Activated CD4-positive, alpha-beta T cell treated with anti-CD3 and anti-CD28 coated beads for 4 hours (primary cell): ENCODE results near the gene CAMKK2.
"Not testable (repeated sequence)": the region's sequence is repeated elsewhere in the genome, so short reads cannot be mapped to it uniquely, and the experiment has no call there.

ENCODE experiments used
- DNase-seq, 2 donors: peaks; one replicate each; pipeline ENCODE4 v3.0.0-alpha.2; 2020

Gene CAMKK2

DNA sequence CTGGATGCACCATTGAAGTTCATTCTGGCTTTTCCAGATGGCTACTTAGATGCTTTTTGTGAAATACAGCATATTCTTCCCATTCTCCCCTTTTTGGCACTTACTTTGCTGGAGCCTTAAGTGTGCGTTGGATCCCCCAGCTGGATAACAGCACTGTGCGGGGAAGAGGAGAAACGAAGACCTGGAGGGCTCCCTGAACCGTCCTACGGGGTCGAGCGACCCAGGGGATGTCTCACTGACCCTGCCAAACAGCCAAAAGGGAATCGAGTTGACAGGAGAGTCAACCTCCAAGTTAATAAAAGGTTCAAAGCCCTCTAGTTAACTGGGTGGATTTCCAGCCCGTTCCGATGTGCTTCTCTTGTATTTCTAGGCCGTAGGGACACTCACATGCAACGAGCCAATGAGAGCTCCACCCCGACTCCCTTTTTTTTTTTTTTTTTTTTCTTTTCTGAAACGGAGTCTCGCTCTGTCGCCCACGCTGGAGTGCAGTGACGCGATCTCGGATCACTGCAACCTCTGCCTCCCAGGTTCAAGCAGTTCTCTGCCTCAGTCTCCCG is 1.0 kb upstream of the CAMKK2 start:
- peak; percentile 54 to 61 for DNase-seq

DNA sequence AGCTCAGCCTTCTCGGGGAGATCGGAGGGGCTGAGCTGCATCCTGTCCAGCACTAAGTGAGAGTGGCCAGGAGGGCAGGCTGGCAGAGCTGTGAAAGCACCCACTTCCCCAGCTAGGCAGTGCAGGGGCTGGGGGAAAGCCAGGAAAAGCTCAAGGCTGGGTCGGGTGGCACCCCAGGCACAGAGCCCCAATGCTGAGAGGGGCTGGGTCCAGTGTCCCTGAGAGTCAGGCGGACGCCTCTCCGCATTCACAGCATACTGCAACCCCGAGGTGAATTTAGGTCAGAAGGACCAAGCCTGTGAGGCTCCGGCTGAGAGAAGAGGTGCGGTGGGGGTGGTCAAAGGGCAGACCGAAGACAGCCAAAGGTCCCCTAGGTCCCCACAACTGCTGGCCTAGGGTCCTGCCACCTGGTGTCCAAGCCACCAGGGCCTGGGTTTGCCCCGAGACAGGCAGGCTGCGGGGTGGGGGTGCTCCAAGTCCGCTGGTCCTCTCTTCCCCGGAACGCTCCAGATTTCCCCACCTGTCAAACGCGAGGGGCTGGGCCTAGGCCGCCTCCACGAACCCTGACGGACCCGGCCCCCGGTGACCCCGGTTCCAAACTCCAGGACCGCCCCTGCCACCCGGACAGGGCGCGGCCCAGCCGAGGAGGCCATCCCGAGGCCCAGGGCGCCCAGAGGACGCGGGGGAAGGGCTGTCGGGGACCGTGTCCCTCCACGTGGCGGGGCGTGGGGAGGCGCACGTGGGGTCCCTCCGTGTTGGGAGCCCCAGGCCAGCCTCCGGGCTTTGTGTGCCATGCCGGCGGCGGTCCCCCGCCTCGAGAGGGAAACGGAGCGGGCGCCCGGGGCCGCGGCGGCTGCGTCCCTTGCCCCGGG is 527 bp downstream of the CAMKK2 start:
- DNase-seq: peak; percentile 14 to 62

DNA sequence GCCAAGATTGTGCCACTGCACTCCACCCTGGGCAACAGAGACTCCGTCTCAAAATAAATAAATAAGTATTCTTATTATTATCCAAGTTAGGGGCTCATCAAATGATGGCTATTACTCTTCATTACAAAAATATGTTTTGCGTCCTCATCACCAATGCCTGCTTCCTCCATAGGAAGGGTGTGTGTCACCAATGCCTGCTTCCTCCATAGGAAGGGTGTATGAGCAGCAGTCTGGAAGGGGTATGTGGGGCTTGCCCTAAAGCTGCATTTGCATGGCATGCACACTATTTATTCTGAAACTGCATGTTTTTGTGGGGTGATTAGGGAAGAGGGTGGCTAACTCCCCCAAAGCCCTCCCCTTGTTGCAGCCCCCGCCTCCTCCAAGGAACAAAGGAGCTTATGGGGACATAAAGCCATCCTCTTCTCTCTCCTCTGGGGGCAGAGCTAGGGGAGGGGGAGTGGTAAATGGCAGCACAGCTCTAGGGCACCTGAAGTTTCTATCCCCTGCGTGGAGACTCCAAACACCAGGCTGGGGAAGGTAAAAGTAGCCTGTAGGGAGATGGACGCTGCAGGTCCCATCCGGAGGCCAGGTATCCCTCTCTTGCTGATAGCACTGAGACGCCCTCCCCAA is 1.3 kb downstream of the CAMKK2 start:
- DNase-seq: peak in 1 of 2 donors; percentile 9

DNA sequence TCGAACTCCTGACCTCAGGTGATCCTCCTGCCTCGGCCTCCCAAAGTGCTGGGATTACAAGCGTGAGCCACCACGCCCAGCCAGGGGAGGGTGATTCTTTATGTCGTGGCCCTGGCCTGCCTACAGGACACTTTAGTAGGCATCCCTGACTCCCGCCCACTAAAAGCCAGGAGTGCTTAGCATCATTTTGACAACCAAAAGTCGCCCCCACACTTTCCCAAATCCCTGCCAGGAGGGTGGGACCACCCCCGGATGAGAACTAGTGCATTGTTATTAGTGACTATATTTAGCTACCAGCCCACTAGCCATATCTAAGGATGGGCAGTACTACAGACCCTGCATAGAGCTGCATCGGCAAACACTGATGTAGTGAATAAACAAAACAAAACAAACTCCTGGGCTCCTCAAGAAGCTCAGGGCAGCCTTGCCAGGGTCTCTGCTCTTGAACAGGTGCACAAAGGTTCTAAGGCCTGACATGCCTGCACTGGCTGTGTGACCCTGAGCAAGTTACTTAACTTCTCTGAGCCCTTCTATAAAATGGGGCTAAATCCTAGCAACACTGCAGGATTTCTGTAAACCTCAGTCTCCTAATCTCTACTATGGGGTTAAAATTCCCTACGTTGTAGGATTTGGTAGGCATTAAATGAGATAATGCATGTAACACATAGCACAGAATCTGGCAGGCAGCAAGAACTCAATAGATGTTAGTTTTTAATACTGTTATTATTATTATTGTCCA is 2.2 kb downstream of the CAMKK2 start:
- DNase-seq: no peak

DNA sequence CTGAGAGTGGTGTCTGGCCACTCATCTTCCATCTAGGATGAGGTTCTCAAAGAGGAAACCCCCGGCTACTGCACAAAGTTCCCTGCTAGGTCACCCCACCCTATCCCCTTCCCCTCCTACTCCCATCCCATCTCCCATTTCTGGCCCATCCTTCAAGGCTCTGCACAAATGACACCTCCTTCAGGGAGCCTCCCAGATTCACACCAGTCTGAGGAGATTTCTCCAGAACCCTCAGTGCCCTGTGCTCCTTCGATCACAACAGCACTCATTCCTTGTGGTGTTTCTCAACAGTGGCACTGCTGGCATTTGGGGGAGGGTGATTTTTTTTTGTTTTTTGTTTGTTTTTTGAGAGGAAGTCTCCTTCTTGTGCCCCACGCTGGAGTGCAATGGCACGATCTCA is 2.9 kb downstream of the CAMKK2 start:
- no peak for DNase-seq

DNA sequence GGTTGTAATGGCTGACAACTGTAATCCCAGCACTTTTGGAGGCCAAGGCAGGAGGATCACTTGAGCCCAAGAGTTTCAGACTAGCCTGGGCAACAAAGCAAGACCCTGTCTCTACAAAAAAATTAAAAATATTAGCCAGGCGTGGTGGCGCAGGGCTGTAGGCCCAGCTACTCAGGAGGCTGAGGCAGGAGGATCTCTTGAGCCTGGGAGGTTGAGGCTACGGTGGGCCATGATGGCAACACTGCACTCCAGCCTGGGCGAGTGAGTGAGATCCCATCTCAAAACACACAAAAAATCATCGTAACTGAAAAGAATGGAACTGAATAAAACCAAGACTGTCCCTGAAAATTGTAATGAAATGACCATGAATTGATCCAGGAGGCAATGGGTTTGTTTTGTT is 6.1 kb downstream of the CAMKK2 start:
- DNase-seq: no peak

DNA sequence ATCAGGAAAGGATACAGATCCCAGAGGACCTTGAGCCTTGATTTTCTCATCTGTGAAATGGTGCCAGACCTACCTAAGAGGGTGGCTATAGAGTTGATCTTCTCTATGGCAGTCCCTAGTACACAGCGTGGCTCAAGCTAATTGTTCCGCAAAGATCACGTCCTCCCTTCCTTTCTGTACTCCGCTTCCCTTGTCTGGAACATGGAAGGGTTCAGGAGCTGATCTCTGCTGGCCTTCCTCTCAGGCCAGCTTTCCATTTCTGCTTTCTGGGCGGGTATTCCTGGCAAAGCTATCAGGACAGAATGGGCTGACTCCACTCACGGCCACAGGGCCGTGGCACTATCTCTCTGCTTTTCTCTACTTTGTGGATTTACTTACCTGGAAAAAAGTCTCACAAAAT is 6.5 kb downstream of the CAMKK2 start:
- DNase-seq: no peak

DNA sequence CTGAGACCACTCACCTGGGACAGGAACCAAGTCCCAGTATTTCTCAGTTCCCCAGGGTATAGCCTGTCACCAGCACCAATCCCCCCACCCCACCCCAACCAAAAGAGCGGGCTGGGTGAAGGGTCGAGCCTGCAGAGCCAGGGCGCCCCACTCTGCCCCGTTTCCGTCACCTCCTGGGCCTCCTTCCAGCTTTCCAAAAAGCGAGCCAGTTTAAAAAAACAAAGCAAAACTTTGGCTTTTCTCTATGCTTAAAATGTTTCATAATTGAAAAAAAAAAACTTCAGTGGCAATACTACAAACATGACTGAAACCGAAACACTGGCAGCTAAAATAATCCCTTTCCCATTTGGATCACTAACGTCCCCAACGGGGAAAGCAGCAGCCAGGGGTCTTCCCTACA is 7.5 kb downstream of the CAMKK2 start:
- DNase-seq: no peak

DNA sequence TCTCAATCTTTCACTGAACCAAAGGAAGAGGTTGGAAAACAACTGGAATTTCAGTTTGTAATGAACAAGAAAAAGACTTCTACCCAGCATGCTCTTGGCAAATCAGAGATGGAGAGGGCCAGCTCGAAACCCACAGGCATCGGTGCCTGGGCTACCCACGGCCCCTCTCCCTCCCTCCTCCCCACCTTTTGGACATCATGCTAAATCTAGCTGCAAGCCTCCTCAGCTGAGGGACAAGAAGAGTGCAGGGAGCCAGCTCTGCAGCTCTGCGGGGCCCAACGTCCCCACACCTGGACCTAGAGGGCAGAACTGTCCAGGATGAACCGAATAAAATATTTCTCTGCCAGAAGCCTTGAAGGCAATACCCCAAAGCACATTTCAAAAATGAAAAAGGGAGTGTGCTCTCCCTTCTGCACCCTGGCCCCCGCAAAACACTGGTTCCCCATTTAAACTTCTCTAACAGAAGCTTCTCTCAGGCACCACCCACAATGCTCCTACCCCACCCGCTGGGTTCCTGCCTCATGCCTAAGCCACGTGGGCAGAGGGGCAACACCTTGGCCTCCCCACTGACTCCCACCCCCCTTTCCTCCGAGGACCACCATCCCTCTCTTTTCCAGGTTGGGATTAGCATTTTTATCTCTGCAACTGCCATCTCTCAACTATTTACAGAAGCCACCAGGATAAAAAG is 8.2 kb downstream of the CAMKK2 start:
- no peak for DNase-seq

DNA sequence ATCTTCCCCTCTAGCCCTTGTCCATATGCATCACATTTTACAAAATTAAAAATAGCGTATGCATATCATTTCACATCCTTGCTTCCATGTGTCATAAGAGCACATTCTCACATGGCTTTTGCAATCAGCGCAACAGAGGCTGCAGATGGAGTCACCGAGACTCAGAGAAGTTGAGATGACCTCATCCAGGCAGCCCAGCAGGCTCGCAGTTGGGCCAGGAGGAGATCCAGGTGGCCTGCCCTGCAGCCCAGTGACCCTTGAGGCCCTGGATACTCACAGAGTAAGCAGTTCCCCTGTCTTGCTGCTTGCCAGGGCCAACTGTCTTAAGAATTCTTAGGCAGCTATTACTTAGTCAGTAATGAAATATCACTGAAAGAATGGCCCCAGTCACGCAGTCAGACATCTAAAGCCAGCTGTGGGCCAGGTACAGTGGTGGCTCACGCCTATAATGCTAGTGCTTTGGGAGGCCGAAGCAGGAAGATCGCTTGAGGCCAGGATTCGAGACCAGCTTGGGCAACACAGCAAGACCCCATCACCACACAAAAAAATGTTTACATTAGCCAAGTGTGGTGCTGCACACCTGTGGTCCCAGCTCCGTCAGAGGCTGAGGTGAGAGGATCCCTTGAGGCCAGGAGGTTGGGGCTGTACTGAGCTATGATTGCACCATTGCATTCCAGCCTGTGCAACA is 9.1 kb downstream of the CAMKK2 start:
- no peak for DNase-seq

DNA sequence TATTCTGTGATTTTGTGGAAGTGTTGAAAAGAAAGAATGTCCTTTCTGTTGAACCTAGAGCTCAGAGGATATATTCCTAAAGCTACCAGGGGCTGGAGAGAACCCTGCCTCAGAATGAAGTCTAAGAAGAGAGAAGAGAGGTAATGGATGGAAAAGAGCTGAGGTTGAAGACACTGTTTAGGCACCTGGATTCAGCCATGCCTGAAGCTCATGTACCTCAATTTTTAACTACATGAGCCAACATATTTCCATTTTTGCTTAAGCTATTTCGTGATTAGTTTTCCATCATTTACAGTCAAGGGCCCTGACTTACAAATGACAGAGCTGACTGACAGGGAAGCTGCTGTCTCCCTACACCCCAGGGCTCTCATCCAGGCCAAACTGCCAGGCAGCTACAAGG is 10.7 kb downstream of the CAMKK2 start:
- DNase-seq: no peak

DNA sequence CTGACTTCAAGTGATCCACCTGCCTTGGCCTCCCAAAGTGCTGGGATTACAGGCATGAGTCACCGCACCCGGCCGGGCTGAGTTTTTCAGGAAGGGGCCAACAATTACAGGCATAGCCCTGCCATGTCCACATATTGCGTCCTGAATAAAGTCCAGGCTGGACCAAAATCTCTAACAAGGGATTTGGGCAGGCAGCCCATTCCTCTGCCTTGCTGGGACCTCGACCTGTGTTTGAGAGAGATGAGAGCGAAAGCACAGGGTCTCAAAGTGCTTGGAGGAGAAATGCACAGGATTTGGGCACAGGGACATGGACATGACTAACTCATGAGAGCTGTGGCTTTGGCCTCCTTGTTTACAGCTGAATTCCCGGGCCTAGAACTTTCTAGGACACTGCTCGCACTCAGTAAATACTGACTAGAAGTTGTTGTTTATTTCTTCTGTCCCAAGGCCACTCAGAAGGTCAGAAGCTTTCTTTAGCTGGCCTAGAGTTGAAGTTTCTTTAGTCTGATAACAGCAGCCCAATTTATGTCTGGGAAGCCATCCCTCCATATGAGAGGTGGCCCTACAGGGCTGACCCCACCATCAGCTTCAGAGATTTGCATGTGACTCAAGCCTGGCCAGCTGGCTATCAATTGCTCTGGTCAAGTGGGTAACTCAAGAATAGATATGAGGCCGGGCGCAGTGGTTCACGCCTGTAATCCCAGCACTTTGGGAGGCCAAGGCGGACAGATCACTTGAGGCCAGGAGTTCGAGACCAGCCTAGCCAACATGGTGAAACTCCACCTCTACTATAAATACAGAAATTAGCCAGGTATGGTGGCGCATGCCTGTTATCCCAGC is 11.7 kb downstream of the CAMKK2 start:
- no peak for DNase-seq

DNA sequence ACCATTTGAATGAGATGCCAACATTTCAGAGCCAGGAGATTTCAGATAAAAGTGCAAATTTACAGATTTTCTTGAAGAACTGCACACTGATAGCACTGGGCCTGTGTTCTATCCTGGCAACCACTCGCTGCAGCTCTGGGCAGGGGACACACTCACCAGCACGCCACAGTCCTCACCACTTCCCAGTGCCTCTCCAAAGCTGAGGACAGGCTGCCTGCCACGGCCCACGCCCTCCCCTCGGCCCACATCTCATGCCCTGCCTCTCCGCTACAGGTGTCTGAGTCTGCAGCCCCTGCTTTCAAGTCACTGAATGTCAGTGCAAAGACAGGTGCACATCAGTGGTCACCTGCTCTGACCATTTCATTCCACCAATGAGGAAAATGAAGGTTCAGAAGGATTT is 12.7 kb downstream of the CAMKK2 start:
- no peak for DNase-seq

DNA sequence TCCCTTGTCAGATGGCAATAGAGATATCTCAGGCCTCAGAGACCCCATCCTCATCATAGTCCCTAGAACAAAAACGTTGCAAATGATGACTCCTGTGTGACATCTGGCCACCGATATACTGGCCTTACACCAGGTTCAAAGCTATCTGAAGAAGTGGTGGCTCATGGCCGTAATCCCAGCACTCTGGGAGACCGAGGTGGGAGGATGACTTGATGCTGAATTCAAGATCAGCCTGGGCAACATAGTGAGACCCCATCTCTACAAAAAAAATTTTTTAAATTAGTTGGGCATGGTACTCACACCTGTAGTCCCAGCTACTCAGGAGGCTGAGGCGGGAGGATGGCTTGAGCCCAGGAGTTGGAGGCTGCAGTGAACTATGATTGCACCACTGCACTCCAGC is 13.1 kb downstream of the CAMKK2 start:
- DNase-seq: no peak

DNA sequence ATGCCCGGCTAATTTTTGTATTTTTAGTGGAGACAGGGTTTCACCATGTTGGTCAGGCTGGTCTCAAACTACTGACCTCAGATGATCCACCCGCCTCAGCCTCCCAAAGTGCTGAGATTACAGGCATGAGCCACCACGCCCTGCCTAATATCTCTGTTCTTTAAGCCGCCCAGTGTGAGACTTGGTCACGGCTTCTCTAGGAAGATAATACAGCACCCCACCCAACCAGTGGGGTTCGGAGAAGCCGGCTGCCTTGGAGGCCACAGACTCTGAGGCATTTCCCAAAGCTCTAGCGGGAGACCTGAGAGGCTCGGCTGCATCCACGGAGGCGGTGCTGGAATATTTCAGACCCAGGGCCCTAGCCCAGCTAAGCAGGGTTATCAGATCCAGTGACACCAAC is 13.6 kb downstream of the CAMKK2 start:
- DNase-seq: not testable (repeated sequence)

DNA sequence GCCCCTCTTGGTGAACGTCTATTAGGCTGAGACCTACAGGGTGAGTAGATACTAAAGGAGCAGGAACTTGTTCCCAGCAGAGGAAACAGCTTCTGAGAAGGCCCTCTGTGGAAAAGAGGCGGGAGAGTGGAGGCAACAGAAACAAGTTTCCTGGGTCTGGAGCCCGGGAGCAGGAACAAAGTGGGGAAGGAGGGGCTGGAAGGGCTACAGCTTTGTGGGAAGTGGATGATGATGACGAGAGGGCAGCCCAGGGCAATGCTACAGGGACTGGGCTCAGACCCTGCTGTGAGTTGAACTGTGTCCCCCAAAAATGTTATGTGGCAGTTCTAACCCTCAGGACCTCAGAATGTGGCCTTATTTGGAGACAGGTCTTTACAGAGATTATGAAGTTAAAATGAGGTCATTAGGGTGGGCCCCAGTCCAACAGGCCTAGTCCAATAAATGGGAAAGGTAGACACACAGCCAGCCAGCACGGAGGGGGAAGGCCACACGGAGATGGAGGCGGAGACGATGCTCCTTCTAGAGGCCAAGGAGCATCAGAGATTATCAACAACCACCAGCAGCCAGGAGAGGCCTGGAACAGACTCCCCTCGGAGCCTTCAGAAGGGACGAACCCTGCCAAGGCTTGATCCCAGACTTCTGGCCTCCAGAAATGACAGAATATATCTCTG is 14.3 kb downstream of the CAMKK2 start:
- DNase-seq: no peak

DNA sequence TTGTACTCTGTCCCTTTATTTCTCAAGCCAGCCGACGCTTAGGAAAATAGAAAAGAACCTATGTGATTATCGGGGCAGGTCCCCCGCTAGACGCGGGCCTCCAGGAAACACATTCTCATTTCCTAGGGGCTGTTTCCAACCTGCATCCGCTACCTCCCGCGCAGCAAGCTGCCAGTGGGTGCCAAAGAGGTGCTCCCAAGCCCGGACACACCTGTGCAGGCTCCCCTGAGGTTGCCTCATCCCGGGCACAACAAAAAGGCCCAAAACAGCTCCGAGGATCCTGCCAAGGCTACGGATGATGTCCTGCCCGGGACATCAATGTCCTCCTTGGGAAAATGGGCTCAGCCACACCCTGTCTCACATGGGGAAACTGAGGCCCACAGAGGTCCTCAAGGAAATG is 15.4 kb downstream of the CAMKK2 start:
- DNase-seq: not testable (repeated sequence)

DNA sequence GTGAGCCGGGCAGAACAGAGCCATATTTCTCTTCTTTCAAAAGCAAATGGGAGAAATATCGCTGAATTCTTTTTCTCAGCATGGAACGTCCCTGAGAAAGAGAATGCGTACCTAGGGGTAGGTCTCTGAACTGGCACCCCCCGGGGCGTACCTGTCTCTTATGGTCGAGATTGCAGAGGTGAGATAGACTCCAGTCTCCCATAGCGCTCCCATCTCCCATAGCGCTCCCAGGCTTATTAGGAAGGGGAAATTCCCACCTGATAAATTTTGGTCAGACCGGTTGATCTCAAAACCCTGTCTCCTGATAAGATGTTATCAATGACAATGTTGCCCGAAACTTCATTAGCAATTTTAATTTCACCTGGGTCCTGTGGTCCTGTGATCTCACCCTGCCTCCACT is 16.0 kb downstream of the CAMKK2 start:
- not testable (repeated sequence) for DNase-seq

DNA sequence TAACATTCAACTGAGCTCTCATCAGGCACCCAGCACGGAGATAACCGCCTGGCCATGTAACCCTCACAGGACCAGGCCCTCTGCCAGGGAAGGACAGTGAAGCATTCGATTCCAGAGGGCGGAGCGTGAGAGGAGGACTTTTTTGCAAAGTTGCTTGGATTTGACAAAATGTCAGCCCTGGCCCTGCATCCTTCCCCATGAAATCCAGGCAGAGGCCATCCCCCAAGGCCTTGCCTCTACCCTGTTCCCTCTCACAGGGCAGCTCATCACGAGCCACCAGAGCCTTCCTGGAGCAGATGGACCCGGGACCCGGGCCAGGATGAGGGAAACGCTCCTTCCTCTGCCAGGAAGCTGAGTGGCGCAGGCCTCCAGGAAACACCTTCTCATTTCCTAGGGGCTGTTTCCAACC is 17.0 kb downstream of the CAMKK2 start:
- no peak for DNase-seq

DNA sequence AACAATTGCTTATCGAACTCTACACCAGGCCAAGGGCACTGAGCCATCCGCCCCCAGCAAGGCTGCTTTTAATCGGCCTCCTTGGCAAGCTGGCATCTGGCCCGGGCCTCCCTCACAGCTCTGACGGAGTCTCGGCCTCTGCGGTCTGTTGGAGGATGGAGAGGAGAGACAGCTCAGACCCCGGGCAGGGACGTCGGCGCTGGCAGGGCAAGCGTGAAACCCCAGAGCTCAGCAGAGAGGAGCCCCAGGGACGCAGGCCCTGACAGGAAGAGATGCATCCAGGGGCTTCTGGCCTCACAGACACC is 17.5 kb downstream of the CAMKK2 start:
- no peak for DNase-seq
